ENCODE results near the gene ERC1.
"Not testable (repeated sequence)": the region's sequence is repeated elsewhere in the genome, so short reads cannot be mapped to it uniquely, and the experiment has no call there.

The ERC1 gene

GRCh38 chr12:1184402-1184801 is 193.4 kb downstream of the ERC1 start:
- DNase-seq, result no peak

DNA sequence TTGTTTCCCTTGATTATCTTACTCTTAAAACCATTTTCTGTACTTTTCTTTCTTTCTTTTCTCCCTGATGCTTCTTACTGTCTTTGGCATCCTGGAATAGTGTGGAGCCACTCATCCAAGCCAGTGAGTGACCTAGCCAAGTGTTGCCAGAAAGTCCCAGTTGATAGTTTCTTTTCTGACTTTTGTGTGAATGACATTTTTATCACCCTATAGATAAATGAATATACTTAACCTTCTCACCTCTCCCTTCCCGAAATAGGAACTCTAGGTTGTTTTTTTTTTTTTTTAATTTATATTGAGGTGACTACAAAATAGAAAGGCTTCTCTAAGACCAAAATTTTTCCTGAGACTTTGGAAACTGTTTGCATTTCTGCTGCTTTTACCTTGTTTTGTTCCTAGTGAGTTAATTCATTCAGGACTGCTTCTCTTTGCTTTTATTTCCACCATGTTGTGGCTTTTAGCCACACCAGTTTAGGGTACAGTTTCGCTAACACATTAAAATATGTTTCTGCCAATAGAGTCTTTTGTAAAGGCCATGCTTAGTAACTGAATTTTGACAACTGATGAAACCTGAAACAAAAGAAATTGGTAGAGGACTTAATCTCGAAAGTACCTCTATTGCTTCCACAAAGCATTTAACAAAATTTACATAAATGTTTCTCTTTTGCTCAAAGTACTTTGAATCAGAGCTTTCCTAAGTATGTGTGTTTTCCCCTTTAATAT is 194.6 kb downstream of the ERC1 start:
- DNase-seq, result no peak

DNA sequence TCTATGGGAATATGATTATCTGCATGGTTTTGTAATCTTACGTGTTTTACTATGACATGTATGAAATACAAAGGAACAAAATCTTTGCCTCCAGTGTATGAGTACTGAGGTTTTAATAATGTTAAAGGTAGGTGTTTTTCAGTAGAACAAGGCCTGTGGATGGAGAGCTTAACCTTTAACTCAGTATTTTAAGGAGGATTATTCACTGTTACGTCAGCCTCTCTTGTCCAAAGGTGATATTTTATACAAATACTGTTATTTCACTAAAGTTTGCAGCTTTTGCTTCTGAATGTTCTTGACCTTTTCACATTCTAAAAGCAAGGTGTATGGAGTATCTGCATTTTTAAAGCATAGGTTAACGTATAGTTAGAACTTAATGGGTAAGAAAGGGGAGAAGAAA is 195.3 kb downstream of the ERC1 start:
- no peak for DNase-seq

GRCh38 chr12:1188016-1188415 is 197.0 kb downstream of the ERC1 start:
- DNase-seq, result no peak

DNA sequence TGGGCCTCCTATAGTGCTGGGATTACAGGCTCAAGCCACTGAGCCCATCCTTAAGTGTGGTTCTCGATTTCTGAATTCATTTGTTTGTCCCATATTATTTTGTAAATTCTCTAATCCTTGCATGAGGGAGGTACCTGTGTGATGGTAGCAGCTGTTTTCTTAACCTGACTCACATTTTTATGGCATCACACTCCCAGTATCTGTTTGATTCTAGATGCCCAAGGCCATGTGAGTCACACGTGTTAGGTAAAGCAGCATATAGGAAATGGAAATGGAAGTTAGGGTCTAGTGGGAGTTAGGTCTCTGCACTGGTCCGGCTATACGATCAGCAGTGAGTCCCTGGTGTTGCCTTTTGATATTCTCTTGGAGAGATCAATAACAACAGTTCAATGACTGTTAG is 198.1 kb downstream of the ERC1 start:
- no peak for DNase-seq

GRCh38 chr12:1195513-1195912 is 204.5 kb downstream of the ERC1 start:
- DNase-seq, result no peak

DNA sequence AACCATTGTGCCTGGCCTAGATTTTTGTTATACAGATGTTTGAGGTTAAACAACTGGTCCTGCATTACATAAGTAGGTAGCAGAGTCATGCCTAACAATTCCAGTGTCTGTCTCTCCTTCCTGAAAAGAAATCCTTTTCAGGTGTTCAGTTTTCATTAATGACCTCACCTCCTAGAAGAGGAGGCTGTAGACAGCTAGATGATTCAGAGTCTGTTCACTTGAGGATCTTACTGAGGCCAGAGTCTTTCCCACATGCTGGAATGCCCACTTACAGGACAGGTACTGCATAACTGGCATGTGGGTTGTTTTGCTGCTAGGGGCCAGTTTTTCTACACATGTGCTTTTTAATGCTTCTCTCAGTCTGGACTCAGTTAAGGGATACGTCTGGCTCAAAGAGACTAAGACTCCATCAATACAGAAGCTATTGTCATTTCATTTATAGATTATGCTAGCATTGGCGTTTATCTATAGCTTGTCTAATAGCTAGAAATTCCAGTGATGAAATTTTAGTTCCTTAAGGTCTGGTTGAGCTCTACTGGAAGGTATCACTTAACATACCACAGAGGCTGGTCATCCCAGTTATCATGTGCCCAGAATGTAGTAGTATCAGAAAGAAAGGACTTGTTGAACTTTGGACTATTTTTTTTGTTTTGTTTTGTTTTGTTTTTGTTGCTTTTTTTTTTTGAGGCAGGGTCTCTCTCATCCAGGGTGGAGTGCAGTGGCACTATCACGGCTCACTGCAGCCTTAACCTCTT is 206.4 kb downstream of the ERC1 start:
- DNase-seq, result no peak

DNA sequence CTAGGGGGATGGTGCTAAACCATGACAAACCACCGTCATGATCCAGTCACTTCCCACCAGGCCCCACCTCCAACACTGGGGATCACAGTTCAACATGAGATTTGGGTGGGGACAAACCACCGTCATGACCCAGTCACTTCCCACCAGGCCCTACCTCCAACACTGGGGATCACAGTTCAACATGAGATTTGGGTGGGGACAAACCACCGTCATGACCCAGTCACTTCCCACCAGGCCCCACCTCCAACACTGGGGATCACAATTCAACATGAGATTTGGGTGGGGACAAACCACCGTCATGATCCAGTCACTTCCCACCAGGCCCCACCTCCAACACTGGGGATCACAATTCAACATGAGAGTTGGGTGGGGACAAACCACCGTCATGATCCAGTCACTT is 207.8 kb downstream of the ERC1 start:
- not testable (repeated sequence) for DNase-seq

DNA sequence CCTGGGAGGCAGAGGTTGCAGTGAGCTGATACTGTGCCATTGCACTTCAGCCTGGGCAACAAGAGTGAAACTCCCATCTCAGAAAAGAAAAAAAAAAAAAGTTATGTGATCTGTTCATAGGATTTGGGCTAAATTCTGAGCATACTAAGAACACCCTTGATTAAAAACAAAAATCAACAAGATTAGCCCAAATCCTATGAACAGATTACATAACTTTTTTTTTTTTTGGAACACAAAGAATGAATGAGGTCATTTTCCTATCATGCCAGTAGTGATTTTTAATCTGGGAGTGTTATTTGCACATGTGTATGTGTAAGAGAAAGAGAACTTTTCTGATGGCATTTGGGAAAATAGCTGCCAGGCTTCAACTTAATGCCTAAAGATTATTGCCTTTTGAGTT is 208.7 kb downstream of the ERC1 start:
- no peak for DNase-seq

DNA sequence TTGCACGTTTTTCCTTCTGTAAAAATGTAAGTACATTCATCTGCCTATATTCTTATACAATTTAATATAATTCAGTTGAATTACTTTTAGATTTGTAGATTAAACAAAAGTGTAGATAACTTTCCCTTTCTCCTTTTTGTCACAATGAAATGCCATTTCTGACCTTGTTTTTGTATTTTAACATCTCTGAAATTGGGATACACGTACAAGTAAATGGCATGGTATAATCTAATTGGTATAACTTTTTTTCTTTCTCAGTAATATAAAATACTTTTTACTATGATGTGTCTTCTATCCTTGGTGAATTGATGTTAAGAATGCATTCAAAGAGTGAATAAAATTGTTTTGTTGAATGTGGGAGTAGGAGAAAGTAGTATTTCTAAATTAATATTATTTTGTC is 210.0 kb downstream of the ERC1 start:
- no peak for DNase-seq

DNA sequence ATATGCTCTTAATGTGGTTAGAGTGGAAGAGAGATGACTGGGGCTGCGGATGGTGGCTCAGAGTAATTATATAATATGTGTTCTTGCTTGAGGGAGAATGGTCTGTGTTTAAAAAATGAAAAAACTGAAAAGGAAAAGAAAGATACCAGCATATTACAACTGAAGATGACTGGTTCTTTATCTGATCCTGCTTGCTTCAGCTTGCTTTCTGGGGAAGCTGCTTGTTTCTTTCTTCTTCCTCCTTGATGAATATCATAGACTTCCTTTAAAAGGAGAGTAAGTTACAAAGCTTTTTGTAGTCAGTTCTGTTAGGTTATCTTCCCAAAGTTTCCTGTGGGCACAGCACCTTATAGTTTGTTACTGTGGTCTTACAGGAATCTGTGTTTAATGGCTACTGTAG is 210.9 kb downstream of the ERC1 start:
- DNase-seq, result no peak

DNA sequence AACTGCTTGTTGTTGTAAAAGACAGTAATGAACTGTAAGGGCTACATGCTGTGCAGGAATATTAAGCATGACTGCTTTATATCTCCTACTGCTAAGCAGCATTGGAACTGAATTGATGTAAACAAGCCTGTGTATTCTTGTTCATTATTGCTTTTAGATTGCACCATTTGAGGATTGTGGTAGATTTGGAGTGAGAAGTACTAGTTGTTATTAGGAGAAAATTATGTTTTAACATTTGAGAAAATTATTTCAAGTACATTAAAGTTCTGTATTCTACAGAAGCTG is 212.7 kb downstream of the ERC1 start:
- DNase-seq, result no peak

DNA sequence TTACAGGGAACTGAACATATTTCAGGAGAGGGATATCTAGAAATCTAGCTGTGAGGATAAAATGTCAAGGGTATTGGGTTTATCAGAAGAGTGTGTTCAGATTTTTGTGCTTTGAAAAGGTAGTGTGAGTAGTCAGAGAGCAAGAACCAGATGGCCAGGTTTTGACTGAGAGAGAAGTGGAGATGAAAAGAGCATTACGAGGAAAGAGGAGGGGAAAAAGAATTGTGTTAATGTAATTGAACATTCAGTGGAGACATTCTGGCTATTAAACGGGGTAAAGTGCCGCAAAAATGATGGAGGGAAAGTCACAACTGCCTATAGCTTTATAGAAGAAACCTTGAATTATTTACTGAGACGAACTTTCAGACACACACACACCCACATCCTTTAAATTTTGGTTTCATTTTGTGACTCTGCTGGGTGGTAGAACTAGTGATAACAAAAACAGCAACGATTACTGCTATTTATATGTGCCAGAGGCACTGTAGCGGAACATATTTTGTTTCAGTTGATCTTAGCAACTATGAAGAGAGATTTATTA is 213.6 kb downstream of the ERC1 start:
- no peak for DNase-seq

DNA sequence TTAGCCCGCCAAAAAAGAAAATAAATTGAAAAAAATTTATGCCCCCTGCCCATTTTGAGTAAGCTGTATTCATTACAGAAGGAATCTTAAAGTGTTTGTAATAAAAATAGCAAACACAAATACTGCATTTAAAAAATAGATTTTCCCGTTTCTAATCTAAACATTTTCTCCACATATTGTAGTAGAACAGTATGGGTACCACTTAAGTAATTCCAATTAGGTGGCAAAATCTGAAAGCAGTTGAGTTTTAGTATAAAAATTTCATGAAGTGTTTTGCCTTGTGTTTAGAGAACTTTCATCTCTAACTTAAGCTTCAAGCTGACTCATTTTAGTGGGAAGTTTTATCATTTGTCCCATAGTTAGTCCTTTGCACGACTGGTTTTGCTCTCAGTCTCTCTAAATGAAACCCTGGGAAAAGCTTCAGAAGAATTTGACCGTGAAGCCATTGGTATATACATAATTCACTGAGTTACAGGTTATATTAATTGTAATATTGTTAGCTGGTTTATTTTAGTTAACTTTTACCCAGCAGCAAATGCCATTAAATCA is 214.6 kb downstream of the ERC1 start:
- no peak for DNase-seq

DNA sequence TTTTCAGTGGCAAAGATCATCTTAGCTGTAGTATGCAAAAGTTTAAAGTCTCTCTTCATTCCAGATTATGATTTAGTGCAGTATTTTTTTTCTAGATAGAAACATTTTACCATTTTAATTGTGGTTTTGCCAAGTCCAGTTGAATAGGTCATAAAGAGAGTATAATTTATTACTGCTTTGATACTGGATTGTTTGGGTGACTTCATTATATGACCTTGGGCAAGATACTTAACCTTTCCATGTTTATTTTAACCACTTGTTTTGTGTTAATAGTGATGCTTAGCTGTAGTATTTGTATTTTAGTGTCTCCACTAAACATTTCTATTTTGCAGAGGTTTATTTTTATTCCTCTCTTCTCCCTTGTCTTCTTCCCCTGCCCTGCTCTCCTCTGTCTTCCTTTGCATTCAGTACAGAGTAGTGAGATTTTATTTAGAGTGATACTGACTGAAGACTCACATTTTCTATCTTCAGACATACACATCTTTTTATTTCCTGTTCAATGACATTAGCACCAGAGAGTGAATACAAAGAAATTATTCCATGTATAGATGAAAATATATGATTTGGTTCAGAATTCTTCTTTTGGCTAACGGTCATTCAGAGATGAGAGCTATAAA is 215.2 kb downstream of the ERC1 start:
- DNase-seq, result no peak

DNA sequence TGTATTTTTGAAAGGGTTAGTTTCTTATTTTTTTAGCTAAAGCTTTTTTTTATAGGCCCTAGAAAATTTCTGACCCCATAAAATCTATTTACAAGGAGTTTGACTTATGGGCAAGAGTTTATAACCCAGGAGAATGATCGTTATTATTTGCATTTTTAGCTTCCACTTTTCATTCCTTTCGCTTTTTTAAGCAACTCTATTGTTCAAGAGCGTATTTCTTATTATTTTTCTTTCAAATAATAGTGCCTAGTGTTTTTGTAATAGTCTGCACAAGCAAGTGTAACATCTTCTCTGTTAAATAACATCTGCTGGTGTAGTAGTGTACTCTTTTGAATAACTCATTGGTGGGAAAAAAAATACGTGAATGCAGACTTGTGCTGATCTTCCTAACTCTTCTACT is 216.3 kb downstream of the ERC1 start:
- DNase-seq, result no peak

DNA sequence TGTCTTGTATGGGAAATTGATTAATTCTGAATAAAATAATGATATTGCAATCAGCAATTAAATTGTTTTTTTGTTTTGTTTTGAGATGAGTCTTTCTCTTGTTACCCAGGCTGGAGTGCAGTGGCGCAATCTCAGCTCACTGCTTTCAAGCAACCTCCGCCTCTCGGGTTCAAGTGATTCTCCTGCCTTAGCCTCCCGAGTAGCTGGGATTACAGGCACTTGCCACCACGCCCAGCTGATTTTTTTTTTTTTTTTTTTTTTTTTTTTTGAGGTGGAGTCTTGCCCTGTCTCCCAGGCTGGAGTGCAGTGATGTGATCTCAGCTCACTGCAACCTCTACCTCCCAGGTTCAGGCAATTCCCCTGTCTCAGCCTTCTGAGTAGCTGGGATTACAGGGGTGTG is 217.7 kb downstream of the ERC1 start:
- not testable (repeated sequence) for DNase-seq

DNA sequence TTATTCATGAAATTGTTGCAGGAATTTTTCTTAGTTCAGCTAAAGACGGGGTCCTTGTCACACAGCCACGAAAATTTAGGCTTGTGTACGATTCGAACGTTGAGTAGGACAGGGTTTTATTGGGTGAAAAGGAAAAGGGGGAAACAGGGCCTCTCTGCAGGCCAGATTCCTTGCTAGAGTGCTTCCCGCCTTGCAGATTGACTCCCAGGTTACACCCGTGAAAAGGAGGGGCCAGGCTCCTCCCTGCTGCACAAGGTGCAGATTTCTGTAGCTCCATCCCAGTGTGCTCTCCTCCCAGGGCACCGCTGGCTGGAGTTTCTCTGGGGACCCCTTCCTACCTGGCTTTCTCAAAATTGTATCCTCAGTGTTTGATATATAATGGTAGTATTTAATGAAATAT is 221.5 kb downstream of the ERC1 start:
- DNase-seq, result no peak

DNA sequence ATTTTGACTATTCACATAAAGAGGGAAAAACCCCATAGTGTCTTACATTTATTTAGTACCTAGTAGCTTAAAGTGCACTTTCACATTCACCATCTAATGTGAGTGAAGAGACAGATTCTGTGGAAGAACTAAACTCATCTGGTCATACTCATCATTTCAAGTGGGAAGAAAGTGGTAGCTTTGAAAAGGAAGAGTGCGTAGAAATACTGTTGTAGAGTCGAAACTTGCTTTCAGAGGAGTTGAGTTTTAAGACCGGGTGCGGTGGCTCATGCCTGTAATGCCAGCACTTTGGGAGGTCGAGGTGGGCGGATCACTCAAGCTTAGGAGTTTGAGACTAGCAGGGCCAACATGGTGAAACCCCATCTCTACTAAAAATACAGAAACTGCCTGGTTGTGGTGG is 222.2 kb downstream of the ERC1 start:
- DNase-seq, result no peak

DNA sequence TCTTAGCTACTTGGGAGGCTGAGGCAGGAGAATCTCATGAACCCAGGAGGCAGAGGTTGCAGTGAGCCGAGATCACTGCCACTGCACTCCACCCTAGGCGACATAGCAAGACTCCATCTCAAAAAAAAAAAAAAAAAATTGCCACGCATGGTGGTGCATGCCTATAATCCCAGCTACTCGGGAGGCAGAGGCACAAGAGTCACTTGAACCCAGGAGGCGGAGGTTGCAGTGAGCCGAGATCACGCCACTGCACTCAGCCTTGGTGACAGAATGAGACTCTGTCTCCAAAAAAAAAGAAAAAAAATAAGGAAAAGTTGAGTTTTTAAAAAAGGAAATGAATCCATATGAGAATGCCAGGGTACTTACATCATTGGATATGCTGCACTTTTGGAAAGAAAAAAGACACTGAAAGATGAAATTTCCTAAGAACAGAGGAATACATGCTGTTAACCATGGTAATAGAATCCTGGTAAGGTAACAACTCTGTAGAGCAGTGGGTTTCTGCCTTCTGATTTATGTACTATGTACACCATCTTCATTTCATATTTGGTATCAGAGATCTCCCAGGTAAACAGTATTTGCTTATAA is 222.7 kb downstream of the ERC1 start:
- no peak for DNase-seq

GRCh38 chr12:1216560-1216959 is 225.5 kb downstream of the ERC1 start:
- DNase-seq, result no peak

Data from nucleus accumbens (tissue), 56 donors.